ENCODE data around the gene FGL2. TPM values are rescaled to one million over a fixed set of nuclear protein-coding genes. Genes with fewer than 3 reads are reported as not detected.

FGL2 gene
- polyA plus RNA-seq (2011; rRNA removed) (0.01 TPM in 1 of 2 replicates, not detected in the other), polyA minus RNA-seq (2011; rRNA and poly(A)+ RNA removed) (not detected in 2 replicates)

GRCh38 chr7:77199013-77199966 lies at the start of gene FGL2:
TSS of gene FGL2 (minus strand) at chr7:77199819. CDS start at chr7:77199793, 26 bp downstream.
- Histone ChIP-seq H3K27me3 (ENCODE audit: control insufficient read depth, insufficient read depth, low read length) (no peaks in the 10 kb centered on the region; the same call in 1 of the 2 replicates), H3K36me3 (ENCODE audit: control insufficient read depth, insufficient read depth, low read length) (no peaks in the 10 kb centered on the region), H3K4me3 (ENCODE audit: low read depth, low read length) (no peak within 1 kb of the TSS)
- ChIA-PET CTCF (no interaction called here), POLR2A (no interaction called here)
- DNase-seq (ENCODE audit: low read depth): peak; percentile 6
- no peak for TF ChIP-seq CTCF (IDR thresholded peaks at IDR 0.05; ENCODE audit: insufficient read depth, low read depth, low read length)

GRCh38 chr7:77248154-77248553 lies 48.5 kb upstream of the FGL2 start:
- no peak for TF ChIP-seq CTCF (IDR thresholded peaks at IDR 0.05; ENCODE audit: insufficient read depth, low read depth, low read length)
- no peaks in the 10 kb centered on the region for H3K27me3 ChIP-seq (ENCODE audit: control insufficient read depth, insufficient read depth, low read length)
- DNase-seq (ENCODE audit: low read depth): no peak
- CTCF ChIA-PET: interaction anchor here (0.8 to 3.9 kb wide), 10 partner anchors 9 to 126 kb away, joined by 3 to 32 read pairs (median 6); partner anchors contain the start of gene CCDC146
- H3K36me3 ChIP-seq (ENCODE audit: control insufficient read depth, insufficient read depth, low read length): no peaks in the 10 kb centered on the region
- no peak overlapping the region for H3K4me3 ChIP-seq (ENCODE audit: low read depth, low read length)
- POLR2A ChIA-PET: no interaction called here

- no peak overlapping the region for H3K4me3 ChIP-seq (ENCODE audit: low read depth, low read length)
- no peak for DNase-seq (ENCODE audit: low read depth)
- ChIA-PET CTCF (interaction anchor here (0.6 to 3.9 kb wide), 19 partner anchors 9 to 125 kb away, joined by 3 to 32 read pairs (median 5); partner anchors contain the start of gene CCDC146), POLR2A (no interaction called here)
- H3K36me3 ChIP-seq (ENCODE audit: control insufficient read depth, insufficient read depth, low read length): no peaks in the 10 kb centered on the region
- H3K27me3 ChIP-seq (ENCODE audit: control insufficient read depth, insufficient read depth, low read length): no peaks in the 10 kb centered on the region
- peak; percentile 78 for TF ChIP-seq CTCF (IDR thresholded peaks at IDR 0.05; ENCODE audit: insufficient read depth, low read depth, low read length)
Measured at GRCh38 chr7:77247206-77247850, 47.7 kb upstream of the FGL2 start.

- ChIA-PET POLR2A (no interaction called here), CTCF (interaction anchor here (0.7 to 3.9 kb wide), 11 partner anchors 8 to 124 kb away, joined by 3 to 32 read pairs (median 7); partner anchors contain the start of gene CCDC146)
- no peaks in the 10 kb centered on the region for H3K27me3 ChIP-seq (ENCODE audit: control insufficient read depth, insufficient read depth, low read length)
- no peak for DNase-seq (ENCODE audit: low read depth)
- no peak for TF ChIP-seq CTCF (IDR thresholded peaks at IDR 0.05; ENCODE audit: insufficient read depth, low read depth, low read length)
- H3K4me3 ChIP-seq (ENCODE audit: low read depth, low read length): no peak overlapping the region
- no peaks in the 10 kb centered on the region for H3K36me3 ChIP-seq (ENCODE audit: control insufficient read depth, insufficient read depth, low read length)
Measured at GRCh38 chr7:77246026-77246640, 46.5 kb upstream of the FGL2 start.

All from BJ (cell line).